Stimulated activated CD4-positive, alpha-beta T cell treated with anti-CD3 and anti-CD28 coated beads, TNF-alpha, amount 100 ng/mL, for 24 hours (primary cell): Measurements from ENCODE around the gene TEX28.
"Not testable (repeated sequence)": the region's sequence is repeated elsewhere in the genome, so short reads cannot be mapped to it uniquely, and the experiment has no call there.

Experiments
- DNase-seq, 3 experiments: peaks; one replicate each; pipeline ENCODE4 v3.0.0-alpha.2; 2020; ENCODE audit warnings: low read depth in 3 of 3

TEX28 gene

GRCh38 chrX:154294791-154295574, at the start of gene TEX28:
TSS of gene TEX28 (minus strand) at chrX:154295124. CDS start at chrX:154292117, 3,007 bp downstream.
- no peak for DNase-seq

GRCh38 chrX:154343620-154344019, 48.7 kb upstream of the TEX28 start:
- not testable (repeated sequence) for DNase-seq

- DNase-seq = not testable (repeated sequence)
Observed at GRCh38 chrX:154343063-154343462, 48.1 kb upstream of the TEX28 start.

- not testable (repeated sequence) for DNase-seq
Observed at GRCh38 chrX:154341399-154342298, 46.7 kb upstream of the TEX28 start.

- DNase-seq = peak in 1 of 3 experiments; percentile 47
Observed at GRCh38 chrX:154334496-154334895, 39.6 kb upstream of the TEX28 start.

GRCh38 chrX:154333837-154334271, 38.9 kb upstream of the TEX28 start:
- DNase-seq = no peak

GRCh38 chrX:154333116-154333515, 38.2 kb upstream of the TEX28 start:
- DNase-seq = no peak

GRCh38 chrX:154332561-154332960, 37.6 kb upstream of the TEX28 start:
- no peak for DNase-seq

- DNase-seq = no peak
Observed at GRCh38 chrX:154329294-154329693, 34.4 kb upstream of the TEX28 start.

- DNase-seq = no peak
Observed at GRCh38 chrX:154328646-154329045, 33.7 kb upstream of the TEX28 start.

- no peak for DNase-seq
Observed at GRCh38 chrX:154327038-154327820, 32.3 kb upstream of the TEX28 start.

GRCh38 chrX:154325541-154325940, 30.6 kb upstream of the TEX28 start:
- no peak for DNase-seq

- DNase-seq = no peak
Observed at GRCh38 chrX:154323537-154323936, 28.6 kb upstream of the TEX28 start.

- DNase-seq = no peak
Observed at GRCh38 chrX:154322890-154323289, 28.0 kb upstream of the TEX28 start.

- DNase-seq = no peak
Observed at GRCh38 chrX:154321594-154321993, 26.7 kb upstream of the TEX28 start.

- DNase-seq = no peak
Observed at GRCh38 chrX:154321152-154321551, 26.2 kb upstream of the TEX28 start.

- DNase-seq = no peak
Observed at GRCh38 chrX:154320406-154320805, 25.5 kb upstream of the TEX28 start.

GRCh38 chrX:154317391-154317995, 22.6 kb upstream of the TEX28 start:
- DNase-seq = no peak

GRCh38 chrX:154315416-154315815, 20.5 kb upstream of the TEX28 start:
- no peak for DNase-seq

- peak in 1 of 3 experiments; percentile 26 for DNase-seq
Observed at GRCh38 chrX:154313147-154313546, 18.2 kb upstream of the TEX28 start.

- DNase-seq = no peak
Observed at GRCh38 chrX:154312116-154312515, 17.2 kb upstream of the TEX28 start.
